Eye (tissue), 1 donor: ENCODE data around the gene ARHGAP27.
A peak's percentile ranks its signal among the peaks of the same experiment; 100 is the strongest.
"Not testable (repeated sequence)": the region's sequence is repeated elsewhere in the genome, so short reads cannot be mapped to it uniquely, and the experiment has no call there.

Experiments
- DNase-seq: peaks from one replicate; pipeline ENCODE4 v3.0.0-alpha.2; 2015

The ARHGAP27 gene

GRCh38 chr17:45432405-45433158, at the start of gene ARHGAP27:
ARHGAP27 (minus strand) TSS chr17:45432870; CDS start chr17:45430279, 2,591 bp downstream.
- DNase-seq = peak; percentile 18

GRCh38 chr17:45482317-45482716, 49.6 kb upstream of the ARHGAP27 start:
- peak; percentile 10 for DNase-seq

- not testable (repeated sequence) for DNase-seq
Observed at GRCh38 chr17:45475436-45475835, 42.8 kb upstream of the ARHGAP27 start.

- DNase-seq = not testable (repeated sequence)
Observed at GRCh38 chr17:45472249-45472648, 39.6 kb upstream of the ARHGAP27 start.

GRCh38 chr17:45469204-45469563, 36.5 kb upstream of the ARHGAP27 start:
- DNase-seq = not testable (repeated sequence)

- DNase-seq = not testable (repeated sequence)
Observed at GRCh38 chr17:45468293-45469203, 35.9 kb upstream of the ARHGAP27 start.

GRCh38 chr17:45461524-45462327, 29.1 kb upstream of the ARHGAP27 start:
- not testable (repeated sequence) for DNase-seq

- not testable (repeated sequence) for DNase-seq
Observed at GRCh38 chr17:45460422-45460821, 27.8 kb upstream of the ARHGAP27 start.

- DNase-seq = not testable (repeated sequence)
Observed at GRCh38 chr17:45454341-45454740, 21.7 kb upstream of the ARHGAP27 start.

- not testable (repeated sequence) for DNase-seq
Observed at GRCh38 chr17:45453731-45454130, 21.1 kb upstream of the ARHGAP27 start.

- DNase-seq = not testable (repeated sequence)
Observed at GRCh38 chr17:45453225-45453534, 20.5 kb upstream of the ARHGAP27 start.

- DNase-seq = not testable (repeated sequence)
Observed at GRCh38 chr17:45452329-45453224, 19.9 kb upstream of the ARHGAP27 start.

- not testable (repeated sequence) for DNase-seq
Observed at GRCh38 chr17:45451660-45452059, 19.0 kb upstream of the ARHGAP27 start.

GRCh38 chr17:45451131-45451530, 18.5 kb upstream of the ARHGAP27 start:
- DNase-seq = no peak

- DNase-seq = not testable (repeated sequence)
Observed at GRCh38 chr17:45449708-45450329, 17.1 kb upstream of the ARHGAP27 start.

GRCh38 chr17:45449260-45449659, 16.6 kb upstream of the ARHGAP27 start:
- not testable (repeated sequence) for DNase-seq

- not testable (repeated sequence) for DNase-seq
Observed at GRCh38 chr17:45448483-45448882, 15.8 kb upstream of the ARHGAP27 start.

- not testable (repeated sequence) for DNase-seq
Observed at GRCh38 chr17:45448066-45448465, 15.4 kb upstream of the ARHGAP27 start.

GRCh38 chr17:45447650-45448049, 15.0 kb upstream of the ARHGAP27 start:
- not testable (repeated sequence) for DNase-seq

GRCh38 chr17:45446872-45447625, 14.4 kb upstream of the ARHGAP27 start:
- DNase-seq = not testable (repeated sequence)
